Tibial artery (tissue), 4 donors: ENCODE results near the gene KCNH2.

Experiments
- DNase-seq, 2 donors: peaks; one replicate each; pipeline ENCODE4 v3.0.0-alpha.2; 2019
- H3K27ac ChIP-seq, 2 donors: fragments of 200-600 bp; sonication (generic) in 1 of 2; 1 replicate in 1 of 2; 2 replicates in 1 of 2; pipeline ENCODE4 v1.5.1; 2018 to 2019; ENCODE audit warnings: mild to moderate bottlenecking in 1 of 2
- H3K27me3 ChIP-seq, 2 donors: fragments of 200-600 bp; sonication (generic) in 1 of 2; one replicate each; pipeline versions ENCODE4 v1.5.1 to v1.6.0; 2016 to 2019
- H3K36me3 ChIP-seq, 3 donors: fragments of 200-600 bp; sonication (generic) in 2 of 3; one replicate each; pipeline ENCODE4 v1.5.1; 2016 to 2019; ENCODE audit warnings: mild to moderate bottlenecking in 2 of 3
- H3K4me1 ChIP-seq, 4 donors: fragments of 200-600 bp; sonication (generic) in 2 of 4; 1 replicate in 3 of 4; 2 replicates in 1 of 4; pipeline ENCODE4 v1.5.1; 2016 to 2019
- H3K4me3 ChIP-seq, 2 donors: fragments of 200-600 bp; sonication (generic) in 1 of 2; 1 replicate in 1 of 2; 2 replicates in 1 of 2; pipeline ENCODE4 v1.5.1; 2018 to 2019; ENCODE audit warnings: mild to moderate bottlenecking in 2 of 2
- H3K9me3 ChIP-seq, 3 donors: fragments of 200-600 bp; sonication (generic) in 1 of 3; one replicate each; pipeline ENCODE4 v1.5.1; 2016 to 2019
- intact Hi-C: fragments of 100-400 bp; cut with DNase I; formaldehyde crosslinking; loops from one replicate; pipeline ENCODE4 v1.15.0; 2023; ENCODE audit warnings: low total_unique reads
- TF ChIP-seq, protein P1 (sequence below), 2 experiments: fragments of 200-600 bp in 1 of 2; fragments of 450-650 bp in 1 of 2; IDR thresholded peaks; one replicate each; pipeline ENCODE4 v1.5.1; 2017 to 2019; ENCODE audit warnings: antibody characterized with exemption in 2 of 2, mild to moderate bottlenecking in 1 of 2, moderate library complexity in 1 of 2

The KCNH2 gene

DNA sequence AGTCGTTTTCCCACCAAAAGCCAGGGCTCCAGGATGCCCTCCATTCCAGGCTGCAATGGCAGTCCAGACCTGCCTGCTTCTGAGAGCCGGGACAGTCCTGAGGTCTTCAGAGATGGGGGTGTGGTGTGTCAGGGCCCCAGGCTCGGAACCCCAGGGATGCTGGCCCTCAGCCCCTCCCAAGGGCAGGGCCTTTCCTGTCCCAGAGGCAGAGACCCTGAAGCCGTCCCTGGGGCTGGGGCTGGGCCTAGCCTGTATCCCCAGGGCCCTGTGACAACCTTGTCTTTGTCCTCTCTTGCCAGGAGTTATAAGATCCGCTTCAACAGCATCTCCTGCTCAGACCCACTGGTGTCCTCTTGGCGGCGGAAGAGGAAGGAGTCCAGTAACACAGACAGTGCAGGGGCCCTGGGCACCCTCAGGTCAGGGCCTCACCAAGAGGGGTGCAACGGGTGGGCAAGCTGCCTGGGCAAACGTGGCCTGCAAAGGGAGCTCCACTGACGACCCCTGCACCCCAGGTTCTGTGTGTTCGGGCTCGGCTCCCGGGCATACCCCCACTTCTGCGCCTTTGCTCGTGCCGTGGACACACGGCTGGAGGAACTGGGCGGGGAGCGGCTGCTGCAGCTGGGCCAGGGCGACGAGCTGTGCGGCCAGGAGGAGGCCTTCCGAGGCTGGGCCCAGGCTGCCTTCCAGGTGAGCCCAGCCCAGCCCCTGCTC is 28.6 kb upstream of the KCNH2 start:
- TF ChIP-seq, protein P1, sequence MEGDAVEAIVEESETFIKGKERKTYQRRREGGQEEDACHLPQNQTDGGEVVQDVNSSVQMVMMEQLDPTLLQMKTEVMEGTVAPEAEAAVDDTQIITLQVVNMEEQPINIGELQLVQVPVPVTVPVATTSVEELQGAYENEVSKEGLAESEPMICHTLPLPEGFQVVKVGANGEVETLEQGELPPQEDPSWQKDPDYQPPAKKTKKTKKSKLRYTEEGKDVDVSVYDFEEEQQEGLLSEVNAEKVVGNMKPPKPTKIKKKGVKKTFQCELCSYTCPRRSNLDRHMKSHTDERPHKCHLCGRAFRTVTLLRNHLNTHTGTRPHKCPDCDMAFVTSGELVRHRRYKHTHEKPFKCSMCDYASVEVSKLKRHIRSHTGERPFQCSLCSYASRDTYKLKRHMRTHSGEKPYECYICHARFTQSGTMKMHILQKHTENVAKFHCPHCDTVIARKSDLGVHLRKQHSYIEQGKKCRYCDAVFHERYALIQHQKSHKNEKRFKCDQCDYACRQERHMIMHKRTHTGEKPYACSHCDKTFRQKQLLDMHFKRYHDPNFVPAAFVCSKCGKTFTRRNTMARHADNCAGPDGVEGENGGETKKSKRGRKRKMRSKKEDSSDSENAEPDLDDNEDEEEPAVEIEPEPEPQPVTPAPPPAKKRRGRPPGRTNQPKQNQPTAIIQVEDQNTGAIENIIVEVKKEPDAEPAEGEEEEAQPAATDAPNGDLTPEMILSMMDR (IDR thresholded peaks at IDR 0.05) = no peak

DNA sequence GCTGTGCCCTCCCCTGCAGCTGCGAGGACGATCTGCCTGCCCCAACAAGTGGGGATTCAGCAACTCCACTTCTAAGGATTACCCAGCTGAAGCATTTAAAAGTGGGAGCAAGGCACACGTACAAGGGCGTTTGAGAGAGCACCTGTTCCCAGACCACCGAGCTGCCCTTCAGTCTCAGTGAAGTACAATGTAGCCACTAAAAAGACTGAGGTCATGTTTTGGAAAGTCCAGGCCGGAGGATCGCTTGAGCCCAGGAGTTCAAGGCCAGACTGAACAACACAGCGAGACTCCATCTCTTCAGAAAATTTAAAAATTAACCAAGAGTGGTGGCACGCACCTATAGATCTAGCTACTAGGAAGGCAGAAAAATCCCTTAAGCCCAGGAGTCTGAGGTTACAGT is 27.4 kb upstream of the KCNH2 start:
- intact Hi-C loops = loop anchor here (5.0 kb wide), 1 partner anchor 108 kb away; no protein-coding TSS in a partner anchor
- no peak for DNase-seq
- TF ChIP-seq, protein P1 (IDR thresholded peaks at IDR 0.05) = no peak
- peaks cover 0 to 11% (median 0%) of the 10 kb centered on the region in 4 donors for H3K4me1 ChIP-seq
- H3K27ac ChIP-seq = no peak overlapping the region
- H3K27me3 ChIP-seq = peaks cover 0 to 52% of the 10 kb centered on the region in 2 donors
- no peaks in the 10 kb centered on the region for H3K9me3 ChIP-seq
- no peak overlapping the region for H3K4me3 ChIP-seq
- H3K36me3 ChIP-seq = no peaks in the 10 kb centered on the region

More for the DNA sequence above, 28.6 kb upstream of the KCNH2 start:
- peaks cover 0 to 11% (median 0%) of the 10 kb centered on the region in 4 donors for H3K4me1 ChIP-seq
- no peaks in the 10 kb centered on the region for H3K9me3 ChIP-seq
- DNase-seq = no peak
- no peak overlapping the region for H3K27ac ChIP-seq
- no peak overlapping the region for H3K4me3 ChIP-seq
- H3K27me3 ChIP-seq = peaks cover 0 to 49% of the 10 kb centered on the region in 2 donors
- intact Hi-C loops = loop anchor here (5.0 kb wide), 1 partner anchor 109 kb away; no protein-coding TSS in a partner anchor
- H3K36me3 ChIP-seq = no peaks in the 10 kb centered on the region

DNA sequence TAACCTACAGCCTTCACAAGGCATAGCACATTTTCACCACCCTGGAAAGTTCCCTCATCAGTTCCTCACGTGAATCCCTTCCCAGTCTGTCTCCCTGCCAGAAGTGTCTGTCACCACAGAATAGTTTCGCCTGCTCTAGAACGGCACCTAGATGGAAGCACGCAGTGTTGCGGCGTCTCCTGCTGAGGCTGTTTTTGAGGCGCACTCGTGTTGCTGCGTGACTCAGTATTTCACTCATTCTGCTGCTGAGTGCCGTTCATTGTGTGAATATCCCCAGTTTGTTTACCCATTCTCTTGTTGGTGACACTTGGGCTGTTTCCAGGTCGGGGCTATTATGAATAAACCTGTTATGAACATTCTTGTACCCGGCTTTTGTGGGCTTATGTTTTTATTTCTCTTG is 25.5 kb upstream of the KCNH2 start:
- no peak overlapping the region for H3K4me3 ChIP-seq
- H3K27me3 ChIP-seq = peaks cover 0 to 49% of the 10 kb centered on the region in 2 donors
- no peaks in the 10 kb centered on the region for H3K9me3 ChIP-seq
- TF ChIP-seq, protein P1 (IDR thresholded peaks at IDR 0.05) = no peak
- no peak overlapping the region for H3K27ac ChIP-seq
- intact Hi-C loops = no loop called here
- DNase-seq = no peak
- H3K4me1 ChIP-seq = peaks cover 0 to 7% (median 0%) of the 10 kb centered on the region in 4 donors
- no peaks in the 10 kb centered on the region for H3K36me3 ChIP-seq

DNA sequence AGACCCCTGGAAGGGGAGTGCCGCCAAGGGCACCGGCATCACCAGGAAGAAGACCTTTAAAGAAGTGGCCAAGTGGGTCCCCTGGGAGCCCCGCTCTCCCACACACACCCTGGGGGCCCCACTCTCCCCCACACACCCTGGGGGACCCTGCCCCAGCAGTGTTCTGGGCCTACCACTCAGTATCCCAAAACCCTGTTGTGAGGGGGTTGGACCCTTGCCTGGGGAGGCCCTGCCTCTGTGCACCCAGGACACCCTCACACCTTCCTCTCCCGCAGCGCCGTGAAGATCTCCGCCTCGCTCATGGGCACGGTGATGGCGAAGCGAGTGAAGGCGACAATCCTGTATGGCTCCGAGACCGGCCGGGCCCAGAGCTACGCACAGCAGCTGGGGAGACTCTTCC is 23.4 kb upstream of the KCNH2 start:
- H3K9me3 ChIP-seq = no peaks in the 10 kb centered on the region
- peaks cover 0 to 52% of the 10 kb centered on the region in 2 donors for H3K27me3 ChIP-seq
- TF ChIP-seq, protein P1 (IDR thresholded peaks at IDR 0.05) = no peak
- no peak for DNase-seq
- no peaks in the 10 kb centered on the region for H3K36me3 ChIP-seq
- no peak overlapping the region for H3K27ac ChIP-seq
- intact Hi-C loops = no loop called here
- H3K4me1 ChIP-seq = no peaks in the 10 kb centered on the region
- H3K4me3 ChIP-seq = no peak overlapping the region

DNA sequence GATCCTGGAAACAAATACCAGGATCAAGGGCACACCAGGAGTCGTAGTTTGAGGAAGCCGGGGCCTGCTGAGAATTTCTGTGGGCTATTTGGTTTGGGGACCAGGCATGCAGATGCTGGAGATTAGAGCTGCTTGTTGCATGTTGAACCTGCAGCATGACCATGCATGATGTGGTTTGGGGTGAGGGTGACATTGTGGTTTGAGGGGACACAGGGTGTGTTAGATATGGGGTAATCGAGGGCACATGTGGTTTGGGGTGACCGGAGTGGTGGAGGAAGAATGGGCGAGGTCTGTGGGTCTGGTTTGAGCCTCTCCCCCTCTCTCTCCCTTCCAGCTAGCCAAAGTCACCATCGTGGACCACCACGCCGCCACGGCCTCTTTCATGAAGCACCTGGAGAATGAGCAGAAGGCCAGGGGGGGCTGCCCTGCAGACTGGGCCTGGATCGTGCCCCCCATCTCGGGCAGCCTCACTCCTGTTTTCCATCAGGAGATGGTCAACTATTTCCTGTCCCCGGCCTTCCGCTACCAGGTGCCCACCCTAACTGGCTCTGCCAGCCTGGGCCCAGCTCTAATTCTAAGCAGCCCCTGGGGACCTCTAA is 22.9 kb upstream of the KCNH2 start:
- H3K27ac ChIP-seq = no peak overlapping the region
- intact Hi-C loops = no loop called here
- TF ChIP-seq, protein P1 (IDR thresholded peaks at IDR 0.05) = no peak
- H3K36me3 ChIP-seq = no peaks in the 10 kb centered on the region
- no peak overlapping the region for H3K4me3 ChIP-seq
- no peak for DNase-seq
- no peaks in the 10 kb centered on the region for H3K4me1 ChIP-seq
- H3K27me3 ChIP-seq = peaks cover 0 to 57% of the 10 kb centered on the region in 2 donors
- no peaks in the 10 kb centered on the region for H3K9me3 ChIP-seq
